Fibroblast of lung (primary cell): ENCODE data around the gene PBXIP1. TPM values are rescaled to one million over a fixed set of nuclear protein-coding genes. Genes with fewer than 3 reads are reported as not detected.

Source experiments
- DNase-seq, 2 donors: peaks; one replicate each; pipeline versions ENCODE4 v3.0.0 to v3.0.0-alpha.2; 2010; ENCODE audit warnings: low read depth in 2 of 2
- H2AFZ ChIP-seq: 2 replicates; pipeline ENCODE4 v1.5.1; 2012; ENCODE audit warnings: low read length, control low read depth, inconsistent platforms
- H3K27ac ChIP-seq: 2 replicates; pipeline ENCODE4 v1.5.1; 2011; ENCODE audit warnings: low read length, control low read depth; ENCODE audit not compliant: insufficient read depth
- H3K27me3 ChIP-seq: 2 replicates; pipeline ENCODE4 v1.5.1; 2011; ENCODE audit warnings: mild to moderate bottlenecking, low read length; ENCODE audit not compliant: control insufficient read depth, insufficient read depth
- H3K36me3 ChIP-seq: 2 replicates; pipeline ENCODE4 v1.5.1; 2011; ENCODE audit warnings: low read length; ENCODE audit not compliant: control insufficient read depth, insufficient read depth
- H3K4me1 ChIP-seq: 2 replicates; pipeline ENCODE4 v1.5.1; 2011; ENCODE audit warnings: low read length; ENCODE audit not compliant: control insufficient read depth, insufficient read depth; ENCODE audit errors: extremely low read depth
- H3K4me2 ChIP-seq: 2 replicates; pipeline ENCODE4 v1.5.1; 2011; ENCODE audit warnings: low read length, control low read depth; ENCODE audit not compliant: insufficient read depth; ENCODE audit errors: extremely low read depth
- H3K4me3 ChIP-seq, 4 experiments: fragments of 200-600 bp in 1 of 4; sonication (generic) in 1 of 4; replicated peaks in 1 of 4; 2 replicates each; pipeline ENCODE4 v1.5.1; 2011 to 2016; ENCODE audit warnings: low read length in 4 of 4, low read depth in 3 of 4, mild to moderate bottlenecking in 3 of 4, control low read depth in 2 of 4, inconsistent platforms in 1 of 4, mixed read lengths in 1 of 4; ENCODE audit not compliant: insufficient read depth in 1 of 4; ENCODE audit errors: control extremely low read depth in 1 of 4
- H3K79me2 ChIP-seq: 2 replicates; pipeline ENCODE4 v1.5.1; 2012; ENCODE audit warnings: mild to moderate bottlenecking, low read length, inconsistent platforms; ENCODE audit not compliant: control insufficient read depth, insufficient read depth
- H3K9ac ChIP-seq: 2 replicates; pipeline ENCODE4 v1.5.1; 2011; ENCODE audit warnings: mild to moderate bottlenecking, low read length, control low read depth; ENCODE audit not compliant: insufficient read depth
- H3K9me3 ChIP-seq: 2 replicates; pipeline ENCODE4 v1.5.1; 2012; ENCODE audit warnings: low read depth, low read length; ENCODE audit not compliant: control insufficient read depth, insufficient read depth
- H4K20me1 ChIP-seq: 2 replicates; pipeline ENCODE4 v1.5.1; 2011; ENCODE audit warnings: low read length; ENCODE audit not compliant: control insufficient read depth, insufficient read depth; ENCODE audit errors: extremely low read depth
- EZH2 ChIP-seq: IDR thresholded peaks from 2 replicates; pipeline ENCODE4 v1.5.1; 2012; ENCODE audit warnings: low read length, control low read depth, mild to moderate bottlenecking; ENCODE audit errors: missing control alignments
- polyA plus RNA-seq, 2 donors: library from polyadenylated mRNA; depleted of rRNA in 1 of 2; stranded (reverse) in 1 of 2; unstranded in 1 of 2; fragments of >200 nt; gene quantifications; 2 replicates each; pipeline ENCODE4 v1.2.1, GENCODE V29; 2011 to 2012; ENCODE audit warnings: missing spikeins in 1 of 2
- total RNA-seq: library from RNA; depleted of rRNA; stranded (reverse); fragments of >200 nt; gene quantifications from 2 replicates; pipeline ENCODE4 v1.2.1, GENCODE V29; 2014
- TF ChIP-seq, protein P1 (sequence below), 2 donors: IDR thresholded peaks in 1 of 2; conservative IDR thresholded peaks in 1 of 2; 1 replicate in 1 of 2; 2 replicates in 1 of 2; pipeline ENCODE4 v1.5.1; 2011 to 2012; ENCODE audit warnings: low read length in 2 of 2, control low read depth in 1 of 2, inconsistent platforms in 1 of 2, low read depth in 1 of 2, mild to moderate bottlenecking in 1 of 2

Gene PBXIP1
- total and polyA plus RNA-seq, 2 donors (not counting 1 experiment from before 2014, with no cell fraction given) = 32.8 to 106 TPM

DNA sequence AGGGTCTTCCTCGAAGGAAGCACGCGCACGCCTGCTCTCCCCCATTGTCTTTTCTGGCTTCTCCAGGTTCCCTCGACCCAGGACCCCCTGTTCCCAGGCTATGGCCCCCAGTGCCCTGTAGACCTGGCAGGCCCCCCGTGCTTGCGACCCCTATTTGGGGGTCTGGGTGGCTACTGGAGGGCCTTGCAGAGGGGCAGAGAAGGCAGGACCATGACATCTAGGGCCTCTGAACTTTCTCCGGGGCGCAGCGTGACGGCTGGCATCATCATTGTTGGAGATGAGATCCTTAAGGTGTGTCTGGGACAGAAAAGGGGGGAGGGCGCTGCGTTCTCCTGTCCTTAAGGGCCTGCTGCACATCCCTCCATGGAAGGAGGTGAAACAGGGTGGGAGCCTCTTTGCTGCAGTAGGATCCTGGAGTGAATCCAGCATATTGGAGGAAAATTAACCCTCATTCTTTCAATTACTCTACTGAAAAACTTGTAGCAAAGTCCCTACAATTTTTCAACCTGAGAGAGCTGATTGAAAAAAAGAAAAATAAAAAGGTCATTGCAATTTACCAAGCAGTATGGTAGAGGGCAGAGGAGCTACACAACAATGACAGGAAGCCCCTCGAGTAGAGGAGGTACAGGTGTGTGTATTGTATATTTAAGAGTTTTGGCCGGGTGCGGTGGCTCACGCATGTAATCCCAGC is 28.0 kb upstream of the PBXIP1 start:
- Histone ChIP-seq H3K27ac (peak overlapping the region; percentile 46), H3K4me1 (peaks cover 6% of the 10 kb centered on the region), H3K79me2 (peaks cover 16% of the 10 kb centered on the region), H3K9me3 (no peaks in the 10 kb centered on the region), H3K9ac (peak overlapping the region; percentile 66), H4K20me1 (no peaks in the 10 kb centered on the region), H3K4me2 (peak overlapping the region; percentile 95), H2AFZ (no peak overlapping the region), H3K4me3 (peak overlapping the region; percentile 77 to 100 (median 94)), H3K36me3 (peaks cover 8% of the 10 kb centered on the region), H3K27me3 (no peaks in the 10 kb centered on the region)
- DNase-seq = no peak
- TF ChIP-seq, protein P1, sequence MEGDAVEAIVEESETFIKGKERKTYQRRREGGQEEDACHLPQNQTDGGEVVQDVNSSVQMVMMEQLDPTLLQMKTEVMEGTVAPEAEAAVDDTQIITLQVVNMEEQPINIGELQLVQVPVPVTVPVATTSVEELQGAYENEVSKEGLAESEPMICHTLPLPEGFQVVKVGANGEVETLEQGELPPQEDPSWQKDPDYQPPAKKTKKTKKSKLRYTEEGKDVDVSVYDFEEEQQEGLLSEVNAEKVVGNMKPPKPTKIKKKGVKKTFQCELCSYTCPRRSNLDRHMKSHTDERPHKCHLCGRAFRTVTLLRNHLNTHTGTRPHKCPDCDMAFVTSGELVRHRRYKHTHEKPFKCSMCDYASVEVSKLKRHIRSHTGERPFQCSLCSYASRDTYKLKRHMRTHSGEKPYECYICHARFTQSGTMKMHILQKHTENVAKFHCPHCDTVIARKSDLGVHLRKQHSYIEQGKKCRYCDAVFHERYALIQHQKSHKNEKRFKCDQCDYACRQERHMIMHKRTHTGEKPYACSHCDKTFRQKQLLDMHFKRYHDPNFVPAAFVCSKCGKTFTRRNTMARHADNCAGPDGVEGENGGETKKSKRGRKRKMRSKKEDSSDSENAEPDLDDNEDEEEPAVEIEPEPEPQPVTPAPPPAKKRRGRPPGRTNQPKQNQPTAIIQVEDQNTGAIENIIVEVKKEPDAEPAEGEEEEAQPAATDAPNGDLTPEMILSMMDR (conservative IDR thresholded peaks at IDR 0.05 in 1 of 2, IDR thresholded peaks at IDR 0.05 in 1 of 2; ENCODE audit: low read depth in 1 of 2, low read length in 2 of 2) = no peak
- no peak for TF ChIP-seq EZH2

DNA sequence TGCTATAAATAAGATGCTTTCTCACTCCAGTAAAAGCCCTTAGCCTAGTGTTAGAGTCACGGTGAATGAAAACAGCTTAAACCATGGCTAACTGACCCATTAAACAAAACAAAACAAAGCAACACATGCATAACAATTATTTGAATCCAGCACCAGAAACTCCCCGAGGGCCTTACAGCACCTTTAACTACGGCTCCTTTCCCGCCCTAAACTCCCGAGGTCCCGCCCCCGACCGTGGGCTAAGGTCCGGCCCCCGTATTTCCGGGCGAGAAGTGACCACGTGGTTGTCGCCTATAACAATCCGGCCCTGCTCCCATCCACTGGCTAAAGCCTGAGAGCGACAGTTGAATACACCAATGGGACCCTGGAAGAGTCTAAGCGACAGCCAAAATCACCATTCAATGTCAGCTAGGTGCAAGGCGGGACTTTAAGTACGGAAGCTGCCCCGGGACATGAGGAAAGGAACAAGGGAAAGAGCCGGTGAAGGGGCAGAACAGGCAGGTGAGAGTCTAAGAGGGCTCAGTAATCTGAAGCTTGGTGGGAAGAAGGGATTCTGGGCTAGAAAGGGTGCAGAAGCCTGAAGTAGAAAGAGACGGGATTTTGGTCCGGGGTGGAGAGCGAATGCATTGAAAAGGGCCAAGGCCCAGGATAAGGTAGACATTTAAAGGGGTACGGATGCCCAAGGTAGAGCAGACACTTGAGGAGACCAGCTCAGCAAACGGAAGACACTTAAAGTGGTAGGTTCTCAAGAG is 27.2 kb upstream of the PBXIP1 start, which contains the start of gene FLAD1:
TSS of gene FLAD1 (plus strand) at position 448 of the 752 bp plus-strand sequence. CDS start 351 bp downstream, outside the sequence.
- no peak for TF ChIP-seq EZH2
- TF ChIP-seq, protein P1 (conservative IDR thresholded peaks at IDR 0.05 in 1 of 2, IDR thresholded peaks at IDR 0.05 in 1 of 2; ENCODE audit: low read depth in 1 of 2, low read length in 2 of 2) = no peak
- Histone ChIP-seq H3K4me2 (peak within 1 kb of the TSS; percentile 95), H3K27ac (peak within 1 kb of the TSS; percentile 46), H3K9me3 (no peaks in the 10 kb centered on the region), H3K4me1 (peaks cover 6% of the 10 kb centered on the region), H4K20me1 (no peaks in the 10 kb centered on the region), H3K9ac (peak within 1 kb of the TSS; percentile 66), H3K79me2 (peaks cover 21% of the 10 kb centered on the region), H2AFZ (peak within 1 kb of the TSS; percentile 84), H3K27me3 (no peaks in the 10 kb centered on the region), H3K4me3 (peak within 1 kb of the TSS; percentile 77 to 100 (median 94)), H3K36me3 (peaks cover 3% of the 10 kb centered on the region)
- peak; percentile 100 for DNase-seq

DNA sequence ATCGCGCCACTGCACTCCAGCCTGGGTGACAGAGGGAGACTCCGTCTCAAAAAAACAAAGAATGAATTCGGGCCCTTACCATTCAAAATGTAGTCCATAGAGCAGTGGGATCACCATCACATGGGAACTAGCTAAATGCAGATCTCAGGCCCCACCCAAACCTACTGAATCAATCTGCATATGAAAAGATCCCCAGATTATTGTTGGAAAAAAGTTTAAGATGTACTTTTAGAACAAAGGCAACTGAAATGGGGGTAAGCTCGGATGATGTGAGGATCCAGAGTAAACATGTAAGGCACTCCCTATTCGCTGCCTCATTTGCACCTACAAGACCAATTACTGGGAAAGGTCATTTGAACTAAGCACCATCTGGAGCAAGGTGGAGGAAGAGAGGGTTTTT is 26.4 kb upstream of the PBXIP1 start:
- peaks cover 6% of the 10 kb centered on the region for H3K4me1 ChIP-seq
- peak overlapping the region; percentile 84 for H2AFZ ChIP-seq
- H3K79me2 ChIP-seq = peaks cover 28% of the 10 kb centered on the region
- H3K36me3 ChIP-seq = no peaks in the 10 kb centered on the region
- peak overlapping the region in 3 of 4 experiments; percentile 41 to 100 (median 98) for H3K4me3 ChIP-seq
- no peaks in the 10 kb centered on the region for H4K20me1 ChIP-seq
- TF ChIP-seq EZH2 = no peak
- TF ChIP-seq, protein P1 (conservative IDR thresholded peaks at IDR 0.05 in 1 of 2, IDR thresholded peaks at IDR 0.05 in 1 of 2; ENCODE audit: low read depth in 1 of 2, low read length in 2 of 2) = no peak
- H3K4me2 ChIP-seq = peak overlapping the region; percentile 89
- no peaks in the 10 kb centered on the region for H3K9me3 ChIP-seq
- H3K27me3 ChIP-seq = no peaks in the 10 kb centered on the region
- H3K27ac ChIP-seq = no peak overlapping the region
- no peak for DNase-seq
- H3K9ac ChIP-seq = no peak overlapping the region
